Mammary epithelial cell (primary cell): ENCODE results near the gene SLC17A4.

Source experiments
- CTCF ChIP-seq, 2 donors: IDR thresholded peaks in 1 of 2; conservative IDR thresholded peaks in 1 of 2; 2 replicates each; pipeline ENCODE4 v1.5.1; 2011 to 2012; ENCODE audit warnings: inconsistent platforms in 2 of 2, low read length in 2 of 2, mild to moderate bottlenecking in 2 of 2, control low read depth in 1 of 2, low read depth in 1 of 2; ENCODE audit not compliant: insufficient read depth in 1 of 2; ENCODE audit errors: extremely low read depth in 1 of 2
- EZH2 ChIP-seq: IDR thresholded peaks from 2 replicates; pipeline ENCODE4 v1.6.1; 2012; ENCODE audit warnings: low read length, inconsistent platforms, borderline replicate concordance

DNA sequence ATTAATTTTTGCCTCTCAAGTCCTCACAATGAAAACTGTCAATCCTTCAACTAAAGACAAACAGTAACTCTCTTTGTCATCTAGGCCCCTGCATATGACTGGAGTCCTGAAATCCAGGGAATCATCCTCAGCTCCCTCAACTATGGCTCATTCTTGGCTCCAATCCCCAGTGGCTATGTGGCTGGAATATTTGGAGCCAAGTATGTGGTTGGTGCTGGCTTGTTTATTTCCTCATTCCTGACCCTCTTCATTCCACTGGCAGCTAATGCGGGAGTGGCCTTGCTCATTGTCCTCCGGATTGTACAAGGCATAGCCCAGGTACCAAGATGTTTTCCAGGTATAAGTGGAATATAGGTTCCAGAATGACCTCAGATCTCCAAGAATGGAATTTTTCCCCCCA lies 15.4 kb downstream of the SLC17A4 start:
- TF ChIP-seq EZH2 (no peak), CTCF (conservative IDR thresholded peaks at IDR 0.05 in 1 of 2, IDR thresholded peaks at IDR 0.05 in 1 of 2; ENCODE audit: extremely low read depth in 1 of 2, insufficient read depth in 1 of 2, low read depth in 1 of 2, low read length in 2 of 2) (no peak)
